OCI-LY1 (cell line): ENCODE measurements around the gene TBCEL.

Source experiments
- H2AFZ ChIP-seq: fragments of 200-600 bp; sonication (generic), shearing (Covaris generic); 2 replicates; pipeline ENCODE4 v1.6.0; 2014; ENCODE audit warnings: antibody characterized with exemption, mild to moderate bottlenecking, low read length
- H3F3A ChIP-seq: fragments of 200-600 bp; sonication (generic), shearing (Covaris generic); 2 replicates; pipeline ENCODE4 v1.6.0; 2014; ENCODE audit warnings: mild to moderate bottlenecking, antibody characterized with exemption, low read length, moderate library complexity; ENCODE audit not compliant: insufficient read depth
- H3K27ac ChIP-seq: fragments of 200-600 bp; sonication (generic); 2 replicates; pipeline ENCODE4 v1.5.1; 2014; ENCODE audit warnings: low read length, mixed run types, mild to moderate bottlenecking, low read depth; ENCODE audit not compliant: poor library complexity, severe bottlenecking
- H3K27me3 ChIP-seq: fragments of 200-600 bp; sonication (generic); 2 replicates; pipeline ENCODE4 v1.6.0; 2014; ENCODE audit warnings: antibody characterized with exemption, mild to moderate bottlenecking, low read length, moderate library complexity; ENCODE audit not compliant: insufficient read depth
- H3K36me3 ChIP-seq: fragments of 200-600 bp; sonication (generic); 2 replicates; pipeline ENCODE4 v1.6.1; 2014; ENCODE audit warnings: mild to moderate bottlenecking, antibody characterized with exemption, low read length, moderate library complexity, mixed read lengths; ENCODE audit not compliant: insufficient read depth
- H3K4me1 ChIP-seq: fragments of 200-600 bp; sonication (generic); 2 replicates; pipeline ENCODE4 v1.5.1; 2014; ENCODE audit warnings: mild to moderate bottlenecking, low read length, moderate library complexity; ENCODE audit not compliant: insufficient read depth, severe bottlenecking
- H3K4me2 ChIP-seq: fragments of 200-600 bp; sonication (generic), shearing (Covaris generic); 2 replicates; pipeline ENCODE4 v1.6.1; 2014; ENCODE audit warnings: low read length
- H3K4me3 ChIP-seq: fragments of 200-600 bp; sonication (generic); 2 replicates; pipeline ENCODE4 v1.5.1; 2014; ENCODE audit warnings: low read length, low read depth, mild to moderate bottlenecking, mixed read lengths; ENCODE audit not compliant: poor library complexity, severe bottlenecking
- H3K79me2 ChIP-seq: fragments of 200-600 bp; shearing (Covaris generic); 2 replicates; pipeline ENCODE4 v1.6.1; 2016; ENCODE audit warnings: mixed run types, low read length, mixed read lengths; ENCODE audit not compliant: insufficient read depth
- H3K9ac ChIP-seq: fragments of 200-600 bp; sonication (generic), shearing (Covaris generic); 2 replicates; pipeline ENCODE4 v1.6.1; 2014; ENCODE audit warnings: mild to moderate bottlenecking, low read length, mixed read lengths
- H3K9me2 ChIP-seq: fragments of 200-600 bp; sonication (generic), shearing (Covaris generic); 2 replicates; pipeline ENCODE4 v1.6.1; 2014; ENCODE audit warnings: low read depth, mild to moderate bottlenecking, low read length, mixed read lengths
- H3K9me3 ChIP-seq: fragments of 200-600 bp; shearing (Covaris generic); 2 replicates; pipeline ENCODE4 v1.6.1; 2014; ENCODE audit warnings: low read length, mixed read lengths
- H4K20me1 ChIP-seq: fragments of 200-600 bp; sonication (generic), shearing (Covaris generic); 2 replicates; pipeline ENCODE4 v1.6.0; 2016; ENCODE audit warnings: mild to moderate bottlenecking, low read length; ENCODE audit not compliant: insufficient read depth
- EZH2 ChIP-seq: fragments of 200-600 bp; sonication (generic), shearing (Covaris generic); IDR thresholded peaks from 2 replicates; pipeline ENCODE4 v1.8.0; 2017; ENCODE audit warnings: borderline replicate concordance, mixed run types, mild to moderate bottlenecking, antibody characterized with exemption, low read length, moderate library complexity, mixed read lengths
- TF ChIP-seq, protein P1 (sequence below): fragments of 200-600 bp; sonication (generic), shearing (Covaris generic); IDR thresholded peaks from 2 replicates; pipeline ENCODE4 v1.5.1; 2017; ENCODE audit warnings: mild to moderate bottlenecking, antibody characterized with exemption, low read length, moderate library complexity, mixed read lengths

TBCEL gene

DNA sequence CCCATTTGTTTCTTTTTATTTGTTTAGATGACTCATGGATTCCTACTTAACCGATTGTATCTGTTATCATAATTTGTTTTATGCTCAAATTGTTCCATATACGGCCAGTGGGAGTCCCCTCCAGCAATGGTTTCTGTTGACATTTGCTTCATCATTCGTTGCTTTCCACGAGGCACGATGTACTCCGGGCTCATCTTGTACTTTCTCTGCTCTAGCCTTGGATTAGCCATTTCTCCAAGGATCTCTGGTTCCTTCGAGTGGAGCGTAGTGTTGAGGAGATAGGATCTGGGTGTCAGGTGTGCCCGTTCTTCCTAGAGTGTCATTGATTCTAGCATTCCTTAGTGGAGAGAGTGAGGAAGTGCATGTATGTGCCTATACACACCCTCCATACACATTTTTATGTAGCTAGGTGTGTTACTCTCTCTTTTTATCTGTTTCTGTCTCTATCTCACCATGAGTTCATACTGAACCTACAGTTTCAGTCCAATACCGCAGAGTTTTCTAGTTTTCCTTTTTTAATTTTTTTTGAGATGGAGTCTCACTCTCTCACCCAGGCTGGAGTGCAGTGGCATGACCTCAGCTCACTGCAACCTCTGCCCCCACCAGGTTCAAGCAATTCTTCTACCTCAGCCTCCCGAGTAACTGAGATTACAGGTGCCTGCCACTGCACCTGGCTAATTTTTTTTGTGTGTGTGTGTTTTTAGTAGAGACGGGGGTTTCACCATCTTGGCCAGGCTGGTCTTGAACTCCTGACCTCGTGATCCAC, 108.5 kb downstream of the TBCEL start:
- Histone ChIP-seq H3K4me2 (no peak overlapping the region), H3K79me2 (no peaks in the 10 kb centered on the region), H3K4me3 (no peak overlapping the region), H3K9me3 (no peaks in the 10 kb centered on the region), H3K9me2 (no peaks in the 10 kb centered on the region), H4K20me1 (no peaks in the 10 kb centered on the region), H3K4me1 (no peaks in the 10 kb centered on the region), H3K36me3 (no peaks in the 10 kb centered on the region), H3K27ac (no peak overlapping the region), H2AFZ (no peak overlapping the region), H3K27me3 (no peaks in the 10 kb centered on the region; the same call in 1 of the 2 replicates), H3K9ac (no peak overlapping the region), H3F3A (no peaks in the 10 kb centered on the region)
- no peak for TF ChIP-seq EZH2

DNA sequence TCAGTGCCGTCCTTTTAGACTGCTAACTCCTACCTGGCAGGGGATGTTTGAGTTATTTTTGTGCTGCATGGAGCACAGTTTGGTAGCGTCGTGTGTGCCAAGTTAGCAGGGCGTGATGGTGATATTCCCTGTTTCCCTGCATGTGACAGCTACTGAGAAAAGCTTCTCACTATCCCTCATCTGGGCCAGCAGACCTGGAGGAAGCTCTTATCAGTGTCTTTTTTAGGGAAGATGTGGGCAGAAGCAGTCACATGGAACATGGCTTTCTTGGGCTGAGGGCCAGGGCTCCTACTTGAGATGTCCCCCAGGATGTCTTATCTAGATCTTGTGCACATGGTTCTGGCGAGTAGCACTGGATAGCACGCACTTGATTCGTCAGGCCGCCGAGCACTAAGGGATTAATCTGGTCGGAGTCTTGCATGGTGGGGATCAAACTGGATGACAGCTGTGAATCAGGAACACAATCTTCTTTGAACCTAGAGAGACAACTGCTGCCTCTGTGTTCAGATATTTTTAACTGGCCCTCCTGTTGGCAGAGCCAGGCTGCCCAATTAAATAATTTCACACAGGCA, 110.9 kb downstream of the TBCEL start:
- H3K4me2 ChIP-seq: no peak overlapping the region
- H3K27ac ChIP-seq: no peak overlapping the region
- H3K79me2 ChIP-seq: no peaks in the 10 kb centered on the region
- no peaks in the 10 kb centered on the region for H3F3A ChIP-seq
- no peak overlapping the region for H3K4me3 ChIP-seq
- no peaks in the 10 kb centered on the region for H3K9me2 ChIP-seq
- no peaks in the 10 kb centered on the region for H4K20me1 ChIP-seq
- H3K9me3 ChIP-seq: no peaks in the 10 kb centered on the region
- TF ChIP-seq, protein P1, sequence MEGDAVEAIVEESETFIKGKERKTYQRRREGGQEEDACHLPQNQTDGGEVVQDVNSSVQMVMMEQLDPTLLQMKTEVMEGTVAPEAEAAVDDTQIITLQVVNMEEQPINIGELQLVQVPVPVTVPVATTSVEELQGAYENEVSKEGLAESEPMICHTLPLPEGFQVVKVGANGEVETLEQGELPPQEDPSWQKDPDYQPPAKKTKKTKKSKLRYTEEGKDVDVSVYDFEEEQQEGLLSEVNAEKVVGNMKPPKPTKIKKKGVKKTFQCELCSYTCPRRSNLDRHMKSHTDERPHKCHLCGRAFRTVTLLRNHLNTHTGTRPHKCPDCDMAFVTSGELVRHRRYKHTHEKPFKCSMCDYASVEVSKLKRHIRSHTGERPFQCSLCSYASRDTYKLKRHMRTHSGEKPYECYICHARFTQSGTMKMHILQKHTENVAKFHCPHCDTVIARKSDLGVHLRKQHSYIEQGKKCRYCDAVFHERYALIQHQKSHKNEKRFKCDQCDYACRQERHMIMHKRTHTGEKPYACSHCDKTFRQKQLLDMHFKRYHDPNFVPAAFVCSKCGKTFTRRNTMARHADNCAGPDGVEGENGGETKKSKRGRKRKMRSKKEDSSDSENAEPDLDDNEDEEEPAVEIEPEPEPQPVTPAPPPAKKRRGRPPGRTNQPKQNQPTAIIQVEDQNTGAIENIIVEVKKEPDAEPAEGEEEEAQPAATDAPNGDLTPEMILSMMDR: no peak
- no peak for TF ChIP-seq EZH2
- H3K27me3 ChIP-seq: no peaks in the 10 kb centered on the region; the same call in 1 of the 2 replicates
- H2AFZ ChIP-seq: no peak overlapping the region
- H3K36me3 ChIP-seq: no peaks in the 10 kb centered on the region
- H3K4me1 ChIP-seq: no peaks in the 10 kb centered on the region
- H3K9ac ChIP-seq: no peak overlapping the region

DNA sequence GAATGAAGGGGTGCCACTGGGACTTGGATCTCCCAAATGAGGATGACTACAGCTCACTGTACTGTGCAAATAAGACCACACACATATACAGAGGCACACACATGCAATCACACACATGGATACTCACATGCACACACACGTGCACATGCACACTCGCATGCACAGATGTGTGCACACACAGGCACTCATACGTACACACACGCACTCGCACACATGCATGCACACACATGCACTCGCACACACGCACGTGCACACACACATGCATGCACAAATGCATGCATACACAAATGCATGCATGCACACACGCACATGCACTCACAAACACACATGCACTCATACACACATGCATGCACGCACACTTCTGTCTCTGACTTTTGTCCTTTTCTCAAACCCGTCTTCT, 113.1 kb downstream of the TBCEL start:
- Histone ChIP-seq H3K9ac (no peak overlapping the region), H3K79me2 (no peaks in the 10 kb centered on the region), H3K9me2 (no peaks in the 10 kb centered on the region), H3F3A (no peaks in the 10 kb centered on the region), H3K27me3 (no peaks in the 10 kb centered on the region), H3K27ac (no peak overlapping the region), H3K4me3 (no peak overlapping the region), H3K9me3 (no peaks in the 10 kb centered on the region), H3K4me2 (no peak overlapping the region), H2AFZ (no peak overlapping the region), H3K36me3 (no peaks in the 10 kb centered on the region), H3K4me1 (no peaks in the 10 kb centered on the region), H4K20me1 (no peaks in the 10 kb centered on the region)
- no peak for TF ChIP-seq EZH2
- TF ChIP-seq, protein P1: no peak

DNA sequence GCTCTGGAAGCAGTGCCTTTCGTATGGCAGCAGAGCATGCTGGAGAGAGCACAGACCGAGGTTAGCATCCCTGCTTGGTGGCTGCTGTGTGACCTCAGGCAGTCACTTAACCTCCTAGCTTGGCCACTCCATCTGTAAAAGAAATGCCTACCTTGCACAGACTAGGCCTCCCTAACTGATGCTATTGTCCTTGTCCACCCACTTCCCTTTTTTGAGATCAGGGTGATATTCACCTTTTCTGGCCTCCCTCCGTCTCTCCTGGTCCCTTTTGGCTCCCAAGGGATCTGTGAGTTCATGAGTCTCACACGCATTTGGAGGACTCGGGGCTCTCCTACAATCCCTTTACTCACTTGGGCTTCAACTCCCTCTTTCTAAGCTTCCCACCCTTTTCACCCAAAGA, 114.4 kb downstream of the TBCEL start:
- Histone ChIP-seq H3K27me3 (no peaks in the 10 kb centered on the region), H3K4me1 (no peaks in the 10 kb centered on the region), H3K4me3 (no peak overlapping the region), H3K9me3 (no peaks in the 10 kb centered on the region), H3K27ac (no peak overlapping the region), H2AFZ (no peak overlapping the region), H3K9ac (no peak overlapping the region), H4K20me1 (no peaks in the 10 kb centered on the region), H3K36me3 (no peaks in the 10 kb centered on the region), H3F3A (no peaks in the 10 kb centered on the region), H3K4me2 (no peak overlapping the region), H3K79me2 (no peaks in the 10 kb centered on the region), H3K9me2 (no peaks in the 10 kb centered on the region)
- no peak for TF ChIP-seq EZH2
- TF ChIP-seq, protein P1: no peak
